ENCODE results near the gene PITPNM1. TPM values are rescaled to one million over a fixed set of nuclear protein-coding genes. Genes with fewer than 3 reads are reported as not detected.

Gene PITPNM1
- total RNA-seq, 1 experiment from 2014 or later = 65.0 TPM

DNA sequence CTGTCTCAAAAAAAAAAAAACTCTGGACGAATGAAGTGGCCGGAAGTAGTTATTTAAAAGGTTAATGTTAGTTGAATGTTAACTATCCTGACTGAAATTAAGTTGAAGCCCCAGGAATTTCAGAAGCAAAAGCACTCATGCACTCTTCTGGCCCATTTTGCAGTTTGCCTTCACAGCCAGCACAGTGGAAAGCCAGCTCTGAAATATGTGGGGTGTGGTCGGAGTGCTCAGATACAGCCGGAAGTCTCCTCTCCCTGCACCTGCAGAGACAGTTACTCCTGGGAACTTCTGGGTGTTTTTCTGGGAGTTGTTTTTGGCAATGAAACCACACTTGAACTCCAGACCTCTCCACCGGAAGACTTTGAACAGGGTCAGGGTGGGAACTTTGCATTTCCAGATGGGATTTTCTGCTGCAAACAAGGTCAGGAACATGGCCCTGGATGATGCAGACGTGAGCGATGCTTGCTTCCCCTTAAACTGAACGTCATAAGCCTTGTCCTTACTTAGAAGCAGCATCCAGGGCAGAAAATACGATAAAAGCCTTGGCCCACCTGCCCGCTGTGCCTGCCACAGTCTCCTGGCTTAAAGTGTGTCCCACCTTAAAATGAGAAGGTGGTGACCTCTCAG is 39.6 kb upstream of the PITPNM1 start:
- BruUV-seq (replicated peaks) = no TSS peak
- Histone ChIP-seq H3K9me3 (no peaks in the 10 kb centered on the region; the same call in 1 of the 2 replicates), H3K36me3 (ENCODE audit: control insufficient read depth, insufficient read depth, low read length) (no peaks in the 10 kb centered on the region), H3K4me1 (peaks cover 8% of the 10 kb centered on the region; the same call in 1 of the 2 replicates), H3K27me3 (replicated peaks; ENCODE audit: control insufficient read depth, insufficient read depth, low read length) (no peaks in the 10 kb centered on the region), H3K4me3 (ENCODE audit: low read depth, low read length) (no peak overlapping the region)
- Mint-ChIP-seq H3K27ac (ENCODE audit: unreplicated experiment) (no peak overlapping the region), H3K4me1 (ENCODE audit: low read depth, unreplicated experiment) (no peaks in the 10 kb centered on the region), H3K9me3 (ENCODE audit: unreplicated experiment) (peaks cover 12% of the 10 kb centered on the region), H3K4me3 (ENCODE audit: unreplicated experiment) (no peak overlapping the region), H3K36me3 (ENCODE audit: insufficient read depth, unreplicated experiment) (no peaks in the 10 kb centered on the region), H3K27me3 (ENCODE audit: insufficient read depth, unreplicated experiment) (no peaks in the 10 kb centered on the region)
- no peak for DNase-seq
- CTCF ChIA-PET = no interaction called here
- POLR2A ChIA-PET = no interaction called here
- intact Hi-C loops (cut with micrococcal nuclease; ENCODE audit: unreplicated experiment) = no loop called here
- TF ChIP-seq, protein P1, sequence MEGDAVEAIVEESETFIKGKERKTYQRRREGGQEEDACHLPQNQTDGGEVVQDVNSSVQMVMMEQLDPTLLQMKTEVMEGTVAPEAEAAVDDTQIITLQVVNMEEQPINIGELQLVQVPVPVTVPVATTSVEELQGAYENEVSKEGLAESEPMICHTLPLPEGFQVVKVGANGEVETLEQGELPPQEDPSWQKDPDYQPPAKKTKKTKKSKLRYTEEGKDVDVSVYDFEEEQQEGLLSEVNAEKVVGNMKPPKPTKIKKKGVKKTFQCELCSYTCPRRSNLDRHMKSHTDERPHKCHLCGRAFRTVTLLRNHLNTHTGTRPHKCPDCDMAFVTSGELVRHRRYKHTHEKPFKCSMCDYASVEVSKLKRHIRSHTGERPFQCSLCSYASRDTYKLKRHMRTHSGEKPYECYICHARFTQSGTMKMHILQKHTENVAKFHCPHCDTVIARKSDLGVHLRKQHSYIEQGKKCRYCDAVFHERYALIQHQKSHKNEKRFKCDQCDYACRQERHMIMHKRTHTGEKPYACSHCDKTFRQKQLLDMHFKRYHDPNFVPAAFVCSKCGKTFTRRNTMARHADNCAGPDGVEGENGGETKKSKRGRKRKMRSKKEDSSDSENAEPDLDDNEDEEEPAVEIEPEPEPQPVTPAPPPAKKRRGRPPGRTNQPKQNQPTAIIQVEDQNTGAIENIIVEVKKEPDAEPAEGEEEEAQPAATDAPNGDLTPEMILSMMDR (IDR thresholded peaks at IDR 0.05; ENCODE audit: insufficient read depth in 1 of 2, low read depth in 1 of 2, low read length in 1 of 2, severe bottlenecking in 1 of 2, unreplicated experiment in 1 of 2) = no peak

DNA sequence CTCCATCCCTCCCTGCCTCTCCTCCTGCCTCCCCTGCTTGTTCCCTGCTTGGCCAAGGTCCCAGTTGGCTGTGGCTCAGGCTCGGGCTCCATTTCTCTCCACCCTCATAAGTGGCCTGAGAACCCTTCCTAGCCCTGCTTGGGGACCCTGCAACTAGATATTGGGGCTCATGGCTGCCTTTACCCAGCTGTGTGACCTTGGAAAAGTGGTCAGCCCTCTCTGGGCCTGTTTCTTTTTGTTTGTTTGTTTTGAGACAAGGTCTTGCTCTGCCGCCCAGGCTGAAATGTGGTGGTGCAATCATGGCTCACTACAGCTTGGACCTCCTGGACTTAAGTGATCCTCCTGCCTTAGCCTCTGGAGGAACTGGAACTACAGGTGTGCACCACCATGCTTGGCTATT is 38.4 kb upstream of the PITPNM1 start:
- H3K9me3 ChIP-seq = no peaks in the 10 kb centered on the region; the same call in 1 of the 2 replicates
- CTCF ChIA-PET = no interaction called here
- peaks cover 8% of the 10 kb centered on the region; the same call in 1 of the 2 replicates for H3K4me1 ChIP-seq
- Mint-ChIP-seq H3K4me1 (ENCODE audit: low read depth, unreplicated experiment) (no peaks in the 10 kb centered on the region), H3K27ac (ENCODE audit: unreplicated experiment) (no peak overlapping the region), H3K36me3 (ENCODE audit: insufficient read depth, unreplicated experiment) (no peaks in the 10 kb centered on the region), H3K4me3 (ENCODE audit: unreplicated experiment) (no peak overlapping the region), H3K27me3 (ENCODE audit: insufficient read depth, unreplicated experiment) (no peaks in the 10 kb centered on the region), H3K9me3 (ENCODE audit: unreplicated experiment) (peaks cover 13% of the 10 kb centered on the region)
- no TSS peak for BruUV-seq (replicated peaks)
- H3K36me3 ChIP-seq (ENCODE audit: control insufficient read depth, insufficient read depth, low read length) = no peaks in the 10 kb centered on the region
- intact Hi-C loops (cut with micrococcal nuclease; ENCODE audit: unreplicated experiment) = no loop called here
- TF ChIP-seq, protein P1 (IDR thresholded peaks at IDR 0.05; ENCODE audit: insufficient read depth in 1 of 2, low read depth in 1 of 2, low read length in 1 of 2, severe bottlenecking in 1 of 2, unreplicated experiment in 1 of 2) = no peak
- no peaks in the 10 kb centered on the region for H3K27me3 ChIP-seq (replicated peaks; ENCODE audit: control insufficient read depth, insufficient read depth, low read length)
- H3K4me3 ChIP-seq (ENCODE audit: low read depth, low read length) = no peak overlapping the region
- POLR2A ChIA-PET = no interaction called here
- DNase-seq = no peak

GRCh38 chr11:67542971-67543370 is 37.8 kb upstream of the PITPNM1 start:
- Mint-ChIP-seq H3K27me3 (ENCODE audit: insufficient read depth, unreplicated experiment) (no peaks in the 10 kb centered on the region), H3K4me3 (ENCODE audit: unreplicated experiment) (no peak overlapping the region), H3K36me3 (ENCODE audit: insufficient read depth, unreplicated experiment) (no peaks in the 10 kb centered on the region), H3K9me3 (ENCODE audit: unreplicated experiment) (peaks cover 19% of the 10 kb centered on the region), H3K4me1 (ENCODE audit: low read depth, unreplicated experiment) (no peaks in the 10 kb centered on the region), H3K27ac (ENCODE audit: unreplicated experiment) (no peak overlapping the region)
- no TSS peak for BruUV-seq (replicated peaks)
- Histone ChIP-seq H3K9me3 (no peaks in the 10 kb centered on the region; the same call in 1 of the 2 replicates), H3K36me3 (ENCODE audit: control insufficient read depth, insufficient read depth, low read length) (no peaks in the 10 kb centered on the region), H3K4me1 (peaks cover 8% of the 10 kb centered on the region; the same call in 1 of the 2 replicates), H3K27me3 (replicated peaks; ENCODE audit: control insufficient read depth, insufficient read depth, low read length) (no peaks in the 10 kb centered on the region), H3K4me3 (ENCODE audit: low read depth, low read length) (no peak overlapping the region)
- DNase-seq = no peak
- POLR2A ChIA-PET = no interaction called here
- intact Hi-C loops (cut with micrococcal nuclease; ENCODE audit: unreplicated experiment) = no loop called here
- TF ChIP-seq, protein P1 (IDR thresholded peaks at IDR 0.05; ENCODE audit: insufficient read depth in 1 of 2, low read depth in 1 of 2, low read length in 1 of 2, severe bottlenecking in 1 of 2, unreplicated experiment in 1 of 2) = no peak
- CTCF ChIA-PET = no interaction called here
